Stimulated activated naive CD8-positive, alpha-beta T cell treated with anti-CD3 and anti-CD28 coated beads, Interleukin-15, amount 100 ng/mL, for 72 hours (primary cell): Measurements from ENCODE around the gene NRCAM.

Source experiments
- ATAC-seq: fragments of 150-1000 bp; cut with Tn5 transposase; 2 replicates; pipeline ENCODE4 v1.10.0; 2021; ENCODE audit warnings: mild to moderate bottlenecking, moderate library complexity
- DNase-seq, 2 donors: peaks; one replicate each; pipeline ENCODE4 v3.0.0; 2021 to 2022
- H3K27ac Mint-ChIP-seq, 2 donors: one replicate each; pipeline ENCODE4 v1.8.0; 2022; ENCODE audit warnings: mild to moderate bottlenecking in 2 of 2, mixed read lengths in 2 of 2, moderate library complexity in 2 of 2
- H3K27me3 Mint-ChIP-seq: one replicate; pipeline ENCODE4 v1.8.0; 2022; ENCODE audit warnings: mixed read lengths
- H3K4me1 Mint-ChIP-seq: one replicate; pipeline ENCODE4 v1.8.0; 2022; ENCODE audit warnings: mild to moderate bottlenecking, mixed read lengths
- H3K4me3 Mint-ChIP-seq, 2 donors: one replicate each; pipeline ENCODE4 v1.8.0; 2022; ENCODE audit warnings: mild to moderate bottlenecking in 2 of 2, mixed read lengths in 2 of 2, moderate library complexity in 1 of 2
- H3K9me3 Mint-ChIP-seq, 2 donors: one replicate each; pipeline ENCODE4 v1.8.0; 2022; ENCODE audit warnings: mixed read lengths in 2 of 2

NRCAM gene

GRCh38 chr7:108308903-108309302 is 147.3 kb downstream of the NRCAM start:
- no peaks in the 10 kb centered on the region for H3K27me3 Mint-ChIP-seq
- peak; percentile 86 for ATAC-seq
- H3K9me3 Mint-ChIP-seq, result no peaks in the 10 kb centered on the region
- H3K4me3 Mint-ChIP-seq, result peak overlapping the region in 1 of 2 donors; percentile 57
- peak in 1 of 2 donors; percentile 13 for DNase-seq
- H3K4me1 Mint-ChIP-seq, result peaks cover 50% of the 10 kb centered on the region
- peak overlapping the region in 1 of 2 donors; percentile 30 for H3K27ac Mint-ChIP-seq

GRCh38 chr7:108308276-108308675 is 148.0 kb downstream of the NRCAM start:
- peak overlapping the region in 1 of 2 donors; percentile 30 for H3K27ac Mint-ChIP-seq
- peak; percentile 55 for ATAC-seq
- no peaks in the 10 kb centered on the region for H3K27me3 Mint-ChIP-seq
- peaks cover 50% of the 10 kb centered on the region for H3K4me1 Mint-ChIP-seq
- peak overlapping the region in 1 of 2 donors; percentile 57 for H3K4me3 Mint-ChIP-seq
- DNase-seq, result no peak
- peaks cover 0 to 4% of the 10 kb centered on the region in 2 donors for H3K9me3 Mint-ChIP-seq

GRCh38 chr7:108307595-108307994 is 148.6 kb downstream of the NRCAM start:
- peaks cover 50% of the 10 kb centered on the region for H3K4me1 Mint-ChIP-seq
- no peaks in the 10 kb centered on the region for H3K27me3 Mint-ChIP-seq

GRCh38 chr7:108307194-108307593 is 149.0 kb downstream of the NRCAM start:
- no peak overlapping the region for H3K4me3 Mint-ChIP-seq
- ATAC-seq (no peak), DNase-seq (no peak)
- H3K27me3 Mint-ChIP-seq, result no peaks in the 10 kb centered on the region
- no peak overlapping the region for H3K27ac Mint-ChIP-seq
- H3K4me1 Mint-ChIP-seq, result peaks cover 50% of the 10 kb centered on the region
- peaks cover 0 to 7% of the 10 kb centered on the region in 2 donors for H3K9me3 Mint-ChIP-seq

More at GRCh38 chr7:108307595-108307994, 148.6 kb downstream of the NRCAM start:
- DNase-seq, result no peak
- ATAC-seq, result no peak
- H3K9me3 Mint-ChIP-seq, result peaks cover 0 to 7% of the 10 kb centered on the region in 2 donors
- no peak overlapping the region for H3K4me3 Mint-ChIP-seq
- no peak overlapping the region for H3K27ac Mint-ChIP-seq

GRCh38 chr7:108303332-108303731 is 152.9 kb downstream of the NRCAM start:
- no peak for DNase-seq
- no peak overlapping the region for H3K27ac Mint-ChIP-seq
- peaks cover 21% of the 10 kb centered on the region for H3K4me1 Mint-ChIP-seq
- no peak for ATAC-seq
- H3K9me3 Mint-ChIP-seq, result peaks cover 0 to 7% of the 10 kb centered on the region in 2 donors
- no peaks in the 10 kb centered on the region for H3K27me3 Mint-ChIP-seq
- H3K4me3 Mint-ChIP-seq, result no peak overlapping the region

- no peak overlapping the region for H3K27ac Mint-ChIP-seq
- ATAC-seq (no peak), DNase-seq (no peak)
- H3K27me3 Mint-ChIP-seq, result no peaks in the 10 kb centered on the region
- H3K4me3 Mint-ChIP-seq, result no peak overlapping the region
- H3K4me1 Mint-ChIP-seq, result peaks cover 9% of the 10 kb centered on the region
- peaks cover 0 to 7% of the 10 kb centered on the region in 2 donors for H3K9me3 Mint-ChIP-seq
Observed at GRCh38 chr7:108301387-108301786, 154.8 kb downstream of the NRCAM start.

GRCh38 chr7:108299251-108299973 is 156.8 kb downstream of the NRCAM start:
- H3K4me3 Mint-ChIP-seq, result no peak overlapping the region
- ATAC-seq (no peak), DNase-seq (no peak)
- H3K4me1 Mint-ChIP-seq, result peaks cover 20% of the 10 kb centered on the region
- H3K9me3 Mint-ChIP-seq, result peaks cover 0 to 7% of the 10 kb centered on the region in 2 donors
- H3K27ac Mint-ChIP-seq, result no peak overlapping the region
- H3K27me3 Mint-ChIP-seq, result no peaks in the 10 kb centered on the region

- no peak for ATAC-seq
- Mint-ChIP-seq H3K4me1 (peaks cover 35% of the 10 kb centered on the region), H3K27me3 (no peaks in the 10 kb centered on the region), H3K9me3 (no peaks in the 10 kb centered on the region), H3K27ac (no peak overlapping the region), H3K4me3 (no peak overlapping the region)
- DNase-seq, result no peak
Observed at GRCh38 chr7:108296911-108297310, 159.3 kb downstream of the NRCAM start.

GRCh38 chr7:108294595-108294994 is 161.6 kb downstream of the NRCAM start:
- no peak for DNase-seq
- no peaks in the 10 kb centered on the region for H3K9me3 Mint-ChIP-seq
- no peak overlapping the region for H3K27ac Mint-ChIP-seq
- peaks cover 34% of the 10 kb centered on the region for H3K4me1 Mint-ChIP-seq
- H3K27me3 Mint-ChIP-seq, result no peaks in the 10 kb centered on the region
- no peak overlapping the region for H3K4me3 Mint-ChIP-seq
- ATAC-seq, result no peak

GRCh38 chr7:108293149-108293612 is 163.1 kb downstream of the NRCAM start:
- H3K27me3 Mint-ChIP-seq, result no peaks in the 10 kb centered on the region
- H3K4me3 Mint-ChIP-seq, result no peak overlapping the region
- ATAC-seq, result no peak
- H3K4me1 Mint-ChIP-seq, result peaks cover 26% of the 10 kb centered on the region
- H3K9me3 Mint-ChIP-seq, result peaks cover 0 to 6% of the 10 kb centered on the region in 2 donors
- DNase-seq, result no peak
- no peak overlapping the region for H3K27ac Mint-ChIP-seq

- Mint-ChIP-seq H3K4me3 (no peak overlapping the region), H3K27me3 (no peaks in the 10 kb centered on the region), H3K9me3 (peaks cover 0 to 6% of the 10 kb centered on the region in 2 donors), H3K4me1 (peaks cover 26% of the 10 kb centered on the region), H3K27ac (no peak overlapping the region)
- DNase-seq (no peak), ATAC-seq (no peak)
Observed at GRCh38 chr7:108292541-108292940, 163.7 kb downstream of the NRCAM start.

- peaks cover 26% of the 10 kb centered on the region for H3K4me1 Mint-ChIP-seq
- ATAC-seq (no peak), DNase-seq (no peak)
- H3K4me3 Mint-ChIP-seq, result no peak overlapping the region
- H3K9me3 Mint-ChIP-seq, result peaks cover 0 to 6% of the 10 kb centered on the region in 2 donors
- H3K27ac Mint-ChIP-seq, result no peak overlapping the region
- no peaks in the 10 kb centered on the region for H3K27me3 Mint-ChIP-seq
Observed at GRCh38 chr7:108291791-108292440, 164.3 kb downstream of the NRCAM start.

- Mint-ChIP-seq H3K4me1 (peaks cover 26% of the 10 kb centered on the region), H3K27me3 (no peaks in the 10 kb centered on the region), H3K4me3 (no peak overlapping the region), H3K9me3 (peaks cover 0 to 6% of the 10 kb centered on the region in 2 donors), H3K27ac (no peak overlapping the region)
- ATAC-seq, result no peak
- DNase-seq, result no peak
Observed at GRCh38 chr7:108291152-108291508, 165.1 kb downstream of the NRCAM start.

GRCh38 chr7:108290459-108291151 is 165.6 kb downstream of the NRCAM start:
- no peak for DNase-seq
- no peaks in the 10 kb centered on the region for H3K27me3 Mint-ChIP-seq
- H3K27ac Mint-ChIP-seq, result no peak overlapping the region
- no peak overlapping the region for H3K4me3 Mint-ChIP-seq
- peaks cover 23% of the 10 kb centered on the region for H3K4me1 Mint-ChIP-seq
- no peak for ATAC-seq
- H3K9me3 Mint-ChIP-seq, result peaks cover 0 to 6% of the 10 kb centered on the region in 2 donors

- Mint-ChIP-seq H3K9me3 (peaks cover 0 to 6% of the 10 kb centered on the region in 2 donors), H3K27me3 (no peaks in the 10 kb centered on the region), H3K27ac (no peak overlapping the region), H3K4me1 (peaks cover 26% of the 10 kb centered on the region), H3K4me3 (no peak overlapping the region)
- no peak for DNase-seq
- no peak for ATAC-seq
Observed at GRCh38 chr7:108289852-108290251, 166.4 kb downstream of the NRCAM start.

- Mint-ChIP-seq H3K4me3 (no peak overlapping the region), H3K9me3 (peaks cover 0 to 6% of the 10 kb centered on the region in 2 donors), H3K4me1 (peaks cover 28% of the 10 kb centered on the region), H3K27me3 (no peaks in the 10 kb centered on the region), H3K27ac (no peak overlapping the region)
- no peak for ATAC-seq
- DNase-seq, result no peak
Observed at GRCh38 chr7:108287857-108288256, 168.4 kb downstream of the NRCAM start.
